ENCODE results near the gene TNRC6B. TPM values are rescaled to one million over a fixed set of nuclear protein-coding genes. Genes with fewer than 3 reads are reported as not detected.

Gene TNRC6B
- polyA plus RNA-seq, 1 donor (not counting 4 experiments of a cell fraction or from before 2014, with no cell fraction given): 5.6 TPM

DNA sequence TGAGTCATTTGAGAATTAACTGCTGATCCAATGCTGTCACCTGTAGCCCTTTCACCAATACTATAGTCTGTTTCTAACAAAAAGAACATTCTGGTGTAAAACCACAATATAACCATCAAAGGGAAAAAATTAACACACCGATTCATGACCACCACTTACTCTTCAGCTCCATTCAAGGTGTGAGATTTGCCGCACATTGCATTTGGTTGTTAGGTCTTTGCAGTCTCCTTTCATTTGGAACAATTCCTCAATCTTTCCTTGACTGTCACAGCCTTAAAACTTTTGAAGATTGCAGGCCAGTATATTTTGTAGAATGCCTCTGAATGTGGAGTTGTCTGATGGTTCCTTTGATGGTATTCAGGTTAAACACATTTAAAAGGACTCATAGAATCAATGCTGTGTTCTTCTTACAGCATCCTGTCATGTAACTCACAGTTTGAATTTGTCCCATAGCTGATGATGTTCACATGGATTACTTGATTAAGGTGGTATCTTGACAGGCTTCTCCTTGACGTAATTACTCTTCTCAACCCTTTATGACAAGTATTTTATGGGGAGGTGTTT is 63.6 kb downstream of the TNRC6B start:
- Histone ChIP-seq H3K36me3 (ENCODE audit: control insufficient read depth in 2 of 2, extremely low read depth in 1 of 2, insufficient read depth in 2 of 2, low read length in 2 of 2) (peaks cover 3% of the 10 kb centered on the region in 2 experiments), H3K9ac (ENCODE audit: control insufficient read depth, extremely low read depth, insufficient read depth, low read length) (no peak overlapping the region), H2AFZ (ENCODE audit: control insufficient read depth, low read length) (no peak overlapping the region), H4K20me1 (ENCODE audit: control insufficient read depth, extremely low read depth, insufficient read depth, low read length) (no peaks in the 10 kb centered on the region), H3K9me3 (ENCODE audit: control insufficient read depth, low read depth, low read length) (no peaks in the 10 kb centered on the region), H3K27me3 (ENCODE audit: control insufficient read depth, extremely low read depth, insufficient read depth, low read length) (no peaks in the 10 kb centered on the region), H3K4me2 (ENCODE audit: control insufficient read depth, extremely low read depth, insufficient read depth, low read depth, low read length) (peak overlapping the region; percentile 33), H3K4me3 (ENCODE audit: control insufficient read depth in 2 of 3, extremely low read depth in 1 of 3, insufficient read depth in 2 of 3, low read depth in 1 of 3, low read length in 3 of 3) (no peak overlapping the region), H3K79me2 (ENCODE audit: control insufficient read depth, insufficient read depth, low read length) (peaks cover 29% of the 10 kb centered on the region), H3K4me1 (ENCODE audit: control insufficient read depth, extremely low read depth, insufficient read depth, low read length) (peaks cover 40% of the 10 kb centered on the region), H3K27ac (ENCODE audit: control insufficient read depth, insufficient read depth, low read length) (peak overlapping the region; percentile 56), H3K9me1 (ENCODE audit: control insufficient read depth, extremely low read depth, insufficient read depth, low read length) (peaks cover 3% of the 10 kb centered on the region)
- TF ChIP-seq, protein P1, sequence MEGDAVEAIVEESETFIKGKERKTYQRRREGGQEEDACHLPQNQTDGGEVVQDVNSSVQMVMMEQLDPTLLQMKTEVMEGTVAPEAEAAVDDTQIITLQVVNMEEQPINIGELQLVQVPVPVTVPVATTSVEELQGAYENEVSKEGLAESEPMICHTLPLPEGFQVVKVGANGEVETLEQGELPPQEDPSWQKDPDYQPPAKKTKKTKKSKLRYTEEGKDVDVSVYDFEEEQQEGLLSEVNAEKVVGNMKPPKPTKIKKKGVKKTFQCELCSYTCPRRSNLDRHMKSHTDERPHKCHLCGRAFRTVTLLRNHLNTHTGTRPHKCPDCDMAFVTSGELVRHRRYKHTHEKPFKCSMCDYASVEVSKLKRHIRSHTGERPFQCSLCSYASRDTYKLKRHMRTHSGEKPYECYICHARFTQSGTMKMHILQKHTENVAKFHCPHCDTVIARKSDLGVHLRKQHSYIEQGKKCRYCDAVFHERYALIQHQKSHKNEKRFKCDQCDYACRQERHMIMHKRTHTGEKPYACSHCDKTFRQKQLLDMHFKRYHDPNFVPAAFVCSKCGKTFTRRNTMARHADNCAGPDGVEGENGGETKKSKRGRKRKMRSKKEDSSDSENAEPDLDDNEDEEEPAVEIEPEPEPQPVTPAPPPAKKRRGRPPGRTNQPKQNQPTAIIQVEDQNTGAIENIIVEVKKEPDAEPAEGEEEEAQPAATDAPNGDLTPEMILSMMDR (optimal IDR thresholded peaks at IDR 0.05 in 1 of 3, IDR thresholded peaks at IDR 0.05 in 1 of 3, conservative IDR thresholded peaks at IDR 0.05 in 1 of 3; ENCODE audit: extremely low read depth in 1 of 3, insufficient read depth in 2 of 3, low read length in 3 of 3): no peak
- TF ChIP-seq EZH2 (IDR thresholded peaks at IDR 0.05; ENCODE audit: low read length): no peak
- dilution Hi-C loops (cut with MboI; ENCODE audit: extremely low pct_ligation_motif_present, low sequenced_read_pairs): no loop called here
- peak; percentile 34 for FAIRE-seq
- no peak for DNase-seq (ENCODE audit: low read depth, low spot score)

DNA sequence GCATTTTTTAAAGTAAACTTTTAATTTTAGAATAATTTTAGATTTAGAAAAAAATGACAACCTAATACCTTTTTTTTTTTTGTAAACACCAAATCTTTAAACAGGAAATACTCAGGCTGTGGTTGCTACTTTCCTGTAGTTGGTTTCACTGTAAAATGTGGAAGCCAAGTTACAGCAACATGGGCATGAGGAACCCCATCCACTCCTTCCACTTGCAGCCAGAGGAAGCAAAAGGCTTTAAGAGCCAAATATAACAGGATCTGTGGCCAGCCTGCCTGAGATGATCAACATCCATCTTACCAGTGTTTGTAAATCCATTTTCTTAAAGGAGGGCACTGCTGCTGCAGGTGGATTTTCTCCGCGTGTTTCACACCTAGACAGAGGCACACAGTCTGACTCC is 66.2 kb downstream of the TNRC6B start:
- Histone ChIP-seq H4K20me1 (ENCODE audit: control insufficient read depth, extremely low read depth, insufficient read depth, low read length) (no peaks in the 10 kb centered on the region), H3K27ac (ENCODE audit: control insufficient read depth, insufficient read depth, low read length) (no peak overlapping the region), H3K9me3 (ENCODE audit: control insufficient read depth, low read depth, low read length) (no peaks in the 10 kb centered on the region), H3K79me2 (ENCODE audit: control insufficient read depth, insufficient read depth, low read length) (peaks cover 13% of the 10 kb centered on the region), H3K9me1 (ENCODE audit: control insufficient read depth, extremely low read depth, insufficient read depth, low read length) (peaks cover 3% of the 10 kb centered on the region), H3K4me1 (ENCODE audit: control insufficient read depth, extremely low read depth, insufficient read depth, low read length) (peaks cover 29% of the 10 kb centered on the region), H3K27me3 (ENCODE audit: control insufficient read depth, extremely low read depth, insufficient read depth, low read length) (no peaks in the 10 kb centered on the region), H3K9ac (ENCODE audit: control insufficient read depth, extremely low read depth, insufficient read depth, low read length) (no peak overlapping the region), H3K4me2 (ENCODE audit: control insufficient read depth, extremely low read depth, insufficient read depth, low read depth, low read length) (no peak overlapping the region), H2AFZ (ENCODE audit: control insufficient read depth, low read length) (no peak overlapping the region), H3K4me3 (ENCODE audit: control insufficient read depth in 2 of 3, extremely low read depth in 1 of 3, insufficient read depth in 2 of 3, low read depth in 1 of 3, low read length in 3 of 3) (no peak overlapping the region), H3K36me3 (ENCODE audit: control insufficient read depth in 2 of 2, extremely low read depth in 1 of 2, insufficient read depth in 2 of 2, low read length in 2 of 2) (peaks cover 0 to 1% of the 10 kb centered on the region in 2 experiments)
- dilution Hi-C loops (cut with MboI; ENCODE audit: extremely low pct_ligation_motif_present, low sequenced_read_pairs): no loop called here
- TF ChIP-seq, protein P1 (optimal IDR thresholded peaks at IDR 0.05 in 1 of 3, IDR thresholded peaks at IDR 0.05 in 1 of 3, conservative IDR thresholded peaks at IDR 0.05 in 1 of 3; ENCODE audit: extremely low read depth in 1 of 3, insufficient read depth in 2 of 3, low read length in 3 of 3): no peak
- no peak for TF ChIP-seq EZH2 (IDR thresholded peaks at IDR 0.05; ENCODE audit: low read length)
- DNase-seq (ENCODE audit: low read depth, low spot score) (no peak), FAIRE-seq (no peak)

Measured in keratinocyte (primary cell).